Vagina (tissue), 2 donors: ENCODE results near the gene CFAP299.

Experiments
- CTCF ChIP-seq, 3 experiments: fragments of 450-650 bp in 2 of 3; fragments of 200-600 bp in 1 of 3; sonication (generic) in 1 of 3; IDR thresholded peaks; one replicate each; pipeline ENCODE4 v1.5.1; 2017 to 2019; ENCODE audit warnings: antibody characterized with exemption in 3 of 3, mild to moderate bottlenecking in 2 of 3, moderate library complexity in 2 of 3
- POLR2A ChIP-seq, 2 donors: fragments of 450-650 bp; IDR thresholded peaks; one replicate each; pipeline ENCODE4 v1.6.1; 2017; ENCODE audit warnings: antibody characterized with exemption in 2 of 2, mild to moderate bottlenecking in 2 of 2, moderate library complexity in 2 of 2
- POLR2AphosphoS5 ChIP-seq, 2 donors: sonication (generic); formaldehyde crosslinking; IDR thresholded peaks; one replicate each; pipeline ENCODE4 v1.9.0; 2017; ENCODE audit warnings: antibody characterized with exemption in 2 of 2, mild to moderate bottlenecking in 2 of 2, low read depth in 1 of 2; ENCODE audit not compliant: insufficient read depth in 1 of 2

GRCh38 chr4:80568891-80569290 lies 233.4 kb downstream of the CFAP299 start:
- TF ChIP-seq POLR2AphosphoS5 (IDR thresholded peaks at IDR 0.05; ENCODE audit: insufficient read depth in 1 of 2, low read depth in 1 of 2): no peak
- TF ChIP-seq POLR2A (IDR thresholded peaks at IDR 0.05): no peak
- TF ChIP-seq CTCF (IDR thresholded peaks at IDR 0.05): no peak
